Measurements from ENCODE around the gene ACE. TPM values are rescaled to one million over a fixed set of nuclear protein-coding genes. Genes with fewer than 3 reads are reported as not detected.

Gene ACE
- total RNA-seq, 4 donors from 2014 or later = 3.0 to 10.2 (median 7.2) TPM

- intact Hi-C loops (cut with DNase I; ENCODE audit: low total_unique reads) = no loop called here
- WGBS, 2 donors = 51 to 52% methylated on average over 8 of the region's 8 CpGs
- DNase-seq (ENCODE audit: low spot score in 2 of 2) = no peak
- H3K4me3 ChIP-seq (ENCODE audit: low read depth, poor library complexity, severe bottlenecking) = no peak overlapping the region
- TF ChIP-seq POLR2A (IDR thresholded peaks at IDR 0.05) = no peak
- TF ChIP-seq, protein P1, sequence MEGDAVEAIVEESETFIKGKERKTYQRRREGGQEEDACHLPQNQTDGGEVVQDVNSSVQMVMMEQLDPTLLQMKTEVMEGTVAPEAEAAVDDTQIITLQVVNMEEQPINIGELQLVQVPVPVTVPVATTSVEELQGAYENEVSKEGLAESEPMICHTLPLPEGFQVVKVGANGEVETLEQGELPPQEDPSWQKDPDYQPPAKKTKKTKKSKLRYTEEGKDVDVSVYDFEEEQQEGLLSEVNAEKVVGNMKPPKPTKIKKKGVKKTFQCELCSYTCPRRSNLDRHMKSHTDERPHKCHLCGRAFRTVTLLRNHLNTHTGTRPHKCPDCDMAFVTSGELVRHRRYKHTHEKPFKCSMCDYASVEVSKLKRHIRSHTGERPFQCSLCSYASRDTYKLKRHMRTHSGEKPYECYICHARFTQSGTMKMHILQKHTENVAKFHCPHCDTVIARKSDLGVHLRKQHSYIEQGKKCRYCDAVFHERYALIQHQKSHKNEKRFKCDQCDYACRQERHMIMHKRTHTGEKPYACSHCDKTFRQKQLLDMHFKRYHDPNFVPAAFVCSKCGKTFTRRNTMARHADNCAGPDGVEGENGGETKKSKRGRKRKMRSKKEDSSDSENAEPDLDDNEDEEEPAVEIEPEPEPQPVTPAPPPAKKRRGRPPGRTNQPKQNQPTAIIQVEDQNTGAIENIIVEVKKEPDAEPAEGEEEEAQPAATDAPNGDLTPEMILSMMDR (IDR thresholded peaks at IDR 0.05) = no peak
Observed at GRCh38 chr17:63503341-63503705, 26.5 kb downstream of the ACE start.

DNA sequence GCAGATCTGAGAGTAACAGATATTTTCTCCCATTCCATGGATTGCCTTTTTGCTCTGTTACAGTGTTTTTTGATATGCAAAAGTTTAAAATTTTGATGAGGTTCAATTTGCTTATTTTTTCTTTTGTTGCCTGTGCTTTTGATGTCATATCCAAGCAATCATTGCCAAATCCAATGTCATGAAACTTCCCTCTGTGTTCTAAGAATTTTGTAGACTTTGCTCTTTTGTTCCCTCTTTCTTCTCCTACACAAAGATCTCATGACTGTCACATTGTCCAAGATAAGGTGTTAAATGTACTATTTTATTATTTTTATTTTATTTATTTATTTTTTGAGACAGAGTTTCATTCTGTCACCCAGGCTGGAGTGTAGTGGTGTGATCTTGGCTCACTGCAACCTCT lies 27.4 kb downstream of the ACE start:
- intact Hi-C loops (cut with DNase I; ENCODE audit: low total_unique reads) = no loop called here
- H3K4me3 ChIP-seq (ENCODE audit: low read depth, poor library complexity, severe bottlenecking) = no peak overlapping the region
- DNase-seq (ENCODE audit: low spot score in 2 of 2) = no peak
- TF ChIP-seq, protein P1 (IDR thresholded peaks at IDR 0.05) = no peak
- TF ChIP-seq POLR2A (IDR thresholded peaks at IDR 0.05) = no peak

- DNase-seq (ENCODE audit: low spot score in 2 of 2) = no peak
- H3K4me3 ChIP-seq (ENCODE audit: low read depth, poor library complexity, severe bottlenecking) = no peak overlapping the region
- intact Hi-C loops (cut with DNase I; ENCODE audit: low total_unique reads) = no loop called here
- 88 to 89% methylated on average over 9 of the region's 9 CpGs for WGBS, 2 donors
- TF ChIP-seq, protein P1 (IDR thresholded peaks at IDR 0.05) = no peak
- TF ChIP-seq POLR2A (IDR thresholded peaks at IDR 0.05) = no peak
Observed at GRCh38 chr17:63505341-63505740, 28.5 kb downstream of the ACE start.

- TF ChIP-seq, protein P1 (IDR thresholded peaks at IDR 0.05) = no peak
- TF ChIP-seq POLR2A (IDR thresholded peaks at IDR 0.05) = no peak
Observed at GRCh38 chr17:63506627-63507026, 29.8 kb downstream of the ACE start.

DNA sequence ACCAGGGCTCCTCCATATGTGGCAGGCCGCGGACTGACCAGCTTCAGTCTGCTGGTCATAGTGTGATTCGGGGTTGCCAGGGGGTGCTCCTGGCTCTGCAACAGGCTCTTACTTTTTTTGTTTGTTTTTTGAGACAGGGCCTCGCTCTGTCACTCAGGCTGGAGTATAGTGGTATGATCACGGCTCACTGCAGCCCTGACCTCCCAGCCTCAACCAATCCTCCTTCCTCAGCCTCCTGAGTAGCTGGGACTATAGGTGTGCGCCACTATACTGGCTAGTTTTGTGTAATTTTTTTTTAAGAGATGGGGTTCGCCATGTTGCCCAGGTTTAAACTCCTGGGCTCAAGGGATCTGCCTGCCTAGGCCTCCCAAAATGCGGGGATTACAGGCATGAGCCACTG lies 34.5 kb downstream of the ACE start:
- 91 to 95% methylated on average over 8 of the region's 8 CpGs for WGBS, 2 donors
- no peak for DNase-seq (ENCODE audit: low spot score in 2 of 2)
- TF ChIP-seq, protein P1 (IDR thresholded peaks at IDR 0.05) = no peak
- no peak for TF ChIP-seq POLR2A (IDR thresholded peaks at IDR 0.05)
- no peak overlapping the region for H3K4me3 ChIP-seq (ENCODE audit: low read depth, poor library complexity, severe bottlenecking)
- intact Hi-C loops (cut with DNase I; ENCODE audit: low total_unique reads) = no loop called here

More at GRCh38 chr17:63506627-63507026, 29.8 kb downstream of the ACE start:
- no peak overlapping the region for H3K4me3 ChIP-seq (ENCODE audit: low read depth, poor library complexity, severe bottlenecking)
- 86 to 92% methylated on average over 3 of the region's 3 CpGs for WGBS, 2 donors
- intact Hi-C loops (cut with DNase I; ENCODE audit: low total_unique reads) = no loop called here
- no peak for DNase-seq (ENCODE audit: low spot score in 2 of 2)

DNA sequence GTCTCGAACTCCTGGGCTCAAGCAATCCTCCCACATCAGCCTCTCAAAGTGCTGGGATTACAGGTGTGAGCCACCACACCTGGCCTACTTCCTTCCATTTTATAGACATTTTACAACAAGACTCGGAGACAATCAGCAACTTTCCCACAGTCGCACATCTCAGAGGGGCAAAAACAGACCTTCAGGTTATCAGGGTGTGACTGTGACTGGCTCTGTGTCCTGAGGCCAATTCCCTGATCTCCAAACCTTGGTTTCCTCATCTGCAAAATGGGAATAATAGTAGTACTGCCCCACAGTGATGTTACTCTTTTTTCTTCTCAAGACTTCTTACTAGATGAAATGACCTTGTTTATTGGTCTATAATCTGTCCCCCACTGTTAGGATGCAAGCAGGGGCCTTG lies 35.5 kb downstream of the ACE start:
- DNase-seq (ENCODE audit: low spot score in 2 of 2) = no peak
- TF ChIP-seq POLR2A (IDR thresholded peaks at IDR 0.05) = no peak
- TF ChIP-seq, protein P1 (IDR thresholded peaks at IDR 0.05) = no peak
- no peak overlapping the region for H3K4me3 ChIP-seq (ENCODE audit: low read depth, poor library complexity, severe bottlenecking)
- intact Hi-C loops (cut with DNase I; ENCODE audit: low total_unique reads) = no loop called here
- WGBS, 2 donors = 77 to 88% methylated on average over 3 of the region's 3 CpGs

All from lower leg skin (tissue), 4 donors.